Neuronal stem cell (in vitro differentiated cells): ENCODE measurements around the gene CDH23.

ENCODE experiments used
- DNase-seq: peaks from one replicate; pipeline ENCODE4 v3.0.0-alpha.2; 2013; ENCODE audit warnings: low spot score
- H2AFZ ChIP-seq: one replicate; pipeline ENCODE4 v1.6.1; 2013; ENCODE audit warnings: mild to moderate bottlenecking, low read length, inconsistent platforms
- H2AK5ac ChIP-seq: 2 replicates; pipeline ENCODE4 v1.6.1; 2013; ENCODE audit warnings: low read depth, mild to moderate bottlenecking, inconsistent platforms, low read length, moderate library complexity, mixed read lengths
- H2BK120ac ChIP-seq: 2 replicates; pipeline ENCODE4 v1.6.1; 2013; ENCODE audit warnings: low read depth, mild to moderate bottlenecking, inconsistent platforms, low read length, moderate library complexity, mixed read lengths
- H2BK12ac ChIP-seq: one replicate; pipeline ENCODE4 v1.6.1; 2013; ENCODE audit warnings: low read length, inconsistent platforms
- H2BK15ac ChIP-seq: 2 replicates; pipeline ENCODE4 v1.6.1; 2013; ENCODE audit warnings: mild to moderate bottlenecking, low read length, inconsistent platforms, mixed read lengths
- H2BK5ac ChIP-seq: one replicate; pipeline ENCODE4 v1.6.1; 2013; ENCODE audit warnings: inconsistent platforms, mild to moderate bottlenecking, low read length, moderate library complexity
- H3K14ac ChIP-seq: one replicate; pipeline ENCODE4 v1.6.1; 2013; ENCODE audit warnings: low read length, inconsistent platforms
- H3K18ac ChIP-seq: 2 replicates; pipeline ENCODE4 v1.6.1; 2013; ENCODE audit warnings: low read length, inconsistent platforms
- H3K23ac ChIP-seq: 2 replicates; pipeline ENCODE4 v1.6.1; 2013; ENCODE audit warnings: low read depth, mild to moderate bottlenecking, mixed read lengths, low read length, inconsistent platforms; ENCODE audit not compliant: poor library complexity
- H3K27ac ChIP-seq: replicated peaks from 3 replicates; pipeline ENCODE4 v1.5.1; 2013; ENCODE audit warnings: low read length, inconsistent platforms
- H3K27me3 ChIP-seq, 3 experiments: 2 replicates each; pipeline ENCODE4 v1.6.1; 2013; ENCODE audit warnings: low read length in 3 of 3, mild to moderate bottlenecking in 2 of 3, inconsistent platforms in 1 of 3, low read depth in 1 of 3, mixed read lengths in 1 of 3, moderate library complexity in 1 of 3; ENCODE audit not compliant: control insufficient read depth in 3 of 3, insufficient read depth in 3 of 3
- H3K36me3 ChIP-seq, 2 donors: replicated peaks in 1 of 2; 2 replicates each; pipeline ENCODE4 v1.6.1; 2013; ENCODE audit warnings: low read length in 2 of 2; ENCODE audit not compliant: control insufficient read depth in 2 of 2, insufficient read depth in 2 of 2
- H3K4ac ChIP-seq: 2 replicates; pipeline ENCODE4 v1.6.1; 2013; ENCODE audit warnings: inconsistent platforms, mild to moderate bottlenecking, low read length, moderate library complexity
- H3K4me1 ChIP-seq, 2 donors: 1 replicate in 1 of 2; 2 replicates in 1 of 2; pipeline ENCODE4 v1.6.1; 2013; ENCODE audit warnings: low read length in 2 of 2, low read depth in 1 of 2; ENCODE audit not compliant: control insufficient read depth in 2 of 2, insufficient read depth in 1 of 2
- H3K4me2 ChIP-seq: one replicate; pipeline ENCODE4 v1.6.1; 2013; ENCODE audit warnings: mild to moderate bottlenecking, low read length, inconsistent platforms; ENCODE audit not compliant: insufficient read depth, poor library complexity, severe bottlenecking
- H3K4me3 ChIP-seq, 2 donors: 2 replicates each; pipeline ENCODE4 v1.5.1; 2013; ENCODE audit warnings: low read length in 2 of 2, mild to moderate bottlenecking in 2 of 2, inconsistent platforms in 1 of 2, moderate library complexity in 1 of 2
- H3K79me1 ChIP-seq: one replicate; pipeline ENCODE4 v1.6.1; 2013; ENCODE audit warnings: low read depth, mild to moderate bottlenecking, inconsistent platforms, low read length, moderate library complexity
- H3K9ac ChIP-seq: one replicate; pipeline ENCODE4 v1.6.1; 2013; ENCODE audit warnings: mild to moderate bottlenecking, low read depth, low read length, inconsistent platforms; ENCODE audit not compliant: poor library complexity
- H3K9me3 ChIP-seq, 2 donors: replicated peaks in 1 of 2; 2 replicates each; pipeline versions ENCODE3 to v1.6.1; 2013; ENCODE audit warnings: low read length in 2 of 2, mild to moderate bottlenecking in 2 of 2, inconsistent platforms in 1 of 2, low read depth in 1 of 2, mixed read lengths in 1 of 2, moderate library complexity in 1 of 2; ENCODE audit not compliant: control insufficient read depth in 2 of 2, insufficient read depth in 1 of 2
- H4K8ac ChIP-seq: one replicate; pipeline ENCODE4 v1.6.1; 2013; ENCODE audit warnings: low read depth, mild to moderate bottlenecking, inconsistent platforms, low read length, moderate library complexity
- H4K91ac ChIP-seq: one replicate; pipeline ENCODE4 v1.6.1; 2013; ENCODE audit warnings: low read length, low read depth, mild to moderate bottlenecking, inconsistent platforms; ENCODE audit not compliant: poor library complexity
- WGBS, 2 donors: extraction: QIAGEN DNeasy Blood & Tissue Kit; methylation state at CpG; one replicate each; pipeline ENCODE4 v1.1.7; 2013; ENCODE audit warnings: missing lambda C conversion rate in 2 of 2, mixed read lengths in 1 of 2; ENCODE audit not compliant: insufficient read length in 2 of 2, insufficient replicate concordance in 1 of 2; ENCODE audit errors: extremely low coverage in 2 of 2; 5-methylcytosine and 5-hydroxymethylcytosine counted together

Gene CDH23

DNA sequence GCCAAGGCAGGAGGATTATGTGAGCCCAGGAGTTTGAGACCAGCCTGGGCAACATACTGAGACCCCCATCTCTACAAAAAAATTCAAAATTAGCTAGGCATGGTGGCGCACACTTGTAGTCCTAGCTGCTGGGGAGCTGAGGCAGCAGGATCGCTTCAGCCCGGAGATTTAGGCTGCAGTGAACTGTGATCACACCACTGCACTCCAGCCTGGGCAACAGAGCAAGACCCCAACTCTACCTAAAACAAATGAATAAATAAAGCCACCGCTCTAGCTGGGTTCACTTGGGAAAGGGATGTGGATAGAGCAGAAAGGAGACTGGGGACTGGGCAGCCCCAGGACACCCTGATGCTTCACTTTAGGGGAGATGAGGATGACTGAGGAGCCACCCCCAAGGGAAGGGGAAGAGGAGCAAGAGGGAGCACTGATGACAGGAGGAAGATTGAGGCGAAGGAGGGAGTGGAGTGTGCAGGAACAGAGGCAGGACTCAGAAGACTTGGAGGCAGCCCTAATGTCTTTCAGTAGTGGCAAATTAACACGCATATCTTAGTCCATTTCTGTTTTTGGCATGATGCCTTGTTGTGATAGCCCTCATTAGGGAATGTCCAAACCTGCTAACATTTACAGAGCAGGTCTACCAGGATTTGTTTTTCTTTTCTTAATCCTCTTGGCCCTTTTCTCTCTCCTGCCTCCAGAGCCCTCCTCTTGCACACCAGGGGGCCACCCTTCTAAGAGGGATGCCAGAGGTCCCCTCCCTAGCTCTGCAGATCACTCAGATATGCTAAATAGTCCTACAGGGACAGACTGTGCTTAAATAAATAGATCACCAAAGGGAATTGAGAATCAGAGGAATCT, 234.5 kb downstream of the CDH23 start:
- Histone ChIP-seq H3K4ac (no peak overlapping the region), H3K23ac (no peak overlapping the region), H3K4me1 (peaks cover 0 to 48% of the 10 kb centered on the region in 2 donors), H3K18ac (peak overlapping the region; percentile 83), H2BK15ac (peak overlapping the region; percentile 62), H3K27ac (peak overlapping the region; percentile 72), H3K36me3 (no peaks in the 10 kb centered on the region), H3K4me3 (no peak overlapping the region), H3K14ac (no peak overlapping the region), H2BK120ac (no peak overlapping the region), H2AK5ac (peak overlapping the region; percentile 26), H3K4me2 (no peak overlapping the region), H2AFZ (no peak overlapping the region), H4K91ac (no peak overlapping the region), H3K79me1 (no peaks in the 10 kb centered on the region), H3K27me3 (peaks cover 0 to 14% (median 0%) of the 10 kb centered on the region in 3 experiments), H4K8ac (no peak overlapping the region), H2BK12ac (no peak overlapping the region), H3K9ac (no peak overlapping the region), H3K9me3 (no peaks in the 10 kb centered on the region), H2BK5ac (no peak overlapping the region)
- no peak for DNase-seq
- whole genome bisulfite sequencing, 2 donors, result no CpG with 5 or more reads among the region's 6 CpGs

DNA sequence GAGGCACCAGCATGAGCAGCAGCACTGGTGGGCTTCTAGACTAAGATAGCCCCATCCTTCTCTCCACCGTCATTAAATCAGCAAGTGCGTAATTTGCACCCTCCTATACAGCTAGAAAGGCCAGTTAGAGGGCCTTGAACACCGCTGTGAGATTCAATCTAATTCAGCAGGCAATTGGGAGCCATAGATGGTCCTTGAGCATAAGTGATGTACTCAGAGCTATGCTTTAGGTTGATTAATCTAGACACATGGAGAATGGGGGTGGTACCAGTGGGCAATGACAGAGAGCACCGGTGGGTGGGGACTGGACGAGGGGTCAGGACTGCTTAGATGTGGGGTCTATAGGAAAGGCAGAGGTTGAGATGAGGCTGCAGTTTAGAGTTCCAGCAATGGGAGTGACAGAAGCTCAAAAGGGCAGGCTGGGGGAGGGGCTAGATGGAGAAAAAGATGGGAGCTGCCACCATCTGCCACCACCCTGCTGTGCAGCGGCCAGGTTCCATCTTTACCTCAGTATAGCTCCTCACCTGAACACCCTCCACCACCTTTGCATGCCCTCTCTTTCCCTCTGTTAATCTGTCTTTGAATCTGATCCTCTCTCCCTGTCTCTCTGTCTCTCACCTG, 235.6 kb downstream of the CDH23 start:
- Histone ChIP-seq H2BK12ac (no peak overlapping the region), H3K18ac (no peak overlapping the region), H3K36me3 (no peaks in the 10 kb centered on the region), H3K9me3 (no peaks in the 10 kb centered on the region), H3K27me3 (peaks cover 0 to 5% (median 0%) of the 10 kb centered on the region in 3 experiments), H3K79me1 (no peaks in the 10 kb centered on the region), H3K4me1 (peaks cover 0 to 48% of the 10 kb centered on the region in 2 donors), H3K14ac (no peak overlapping the region), H2AK5ac (no peak overlapping the region), H3K9ac (no peak overlapping the region), H3K23ac (no peak overlapping the region), H3K4me3 (no peak overlapping the region), H4K8ac (no peak overlapping the region), H3K4me2 (no peak overlapping the region), H2BK120ac (no peak overlapping the region), H3K4ac (no peak overlapping the region), H4K91ac (no peak overlapping the region), H2BK5ac (no peak overlapping the region), H2AFZ (no peak overlapping the region), H3K27ac (no peak overlapping the region), H2BK15ac (peak overlapping the region; percentile 8)
- no peak for DNase-seq
- no CpG with 5 or more reads among the region's 6 CpGs for WGBS, 2 donors

DNA sequence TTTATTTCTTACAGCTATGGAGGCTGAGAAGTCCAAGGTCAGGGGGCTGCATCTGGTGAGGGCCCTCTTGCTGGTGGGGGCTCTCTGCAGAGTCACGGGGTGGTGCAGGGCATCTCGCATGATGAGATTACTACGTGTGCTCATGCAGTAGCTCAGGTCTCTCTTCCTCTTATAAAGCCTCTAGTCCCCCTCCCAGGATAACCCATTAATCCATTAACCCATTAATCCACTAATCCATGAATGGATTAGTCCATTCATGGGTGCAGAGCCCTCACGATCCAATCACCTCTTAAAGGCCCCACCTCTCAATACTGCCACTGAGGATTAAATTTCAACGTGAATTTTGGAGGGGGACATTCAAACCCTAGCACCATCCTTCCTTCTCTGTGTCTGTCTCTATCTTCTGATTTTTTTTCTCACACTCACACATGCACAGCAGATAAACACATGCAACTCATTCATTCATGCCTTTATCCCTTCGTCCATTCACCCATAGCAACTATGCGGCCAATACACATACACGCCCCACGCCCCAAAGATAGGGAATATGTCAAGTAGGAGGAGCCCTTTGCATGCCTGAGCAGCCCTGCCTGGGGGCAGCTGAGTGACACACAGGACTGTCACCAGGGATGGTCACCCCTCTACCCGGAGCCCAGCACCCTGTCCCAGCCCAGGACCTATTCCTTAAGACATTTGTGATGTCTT, 236.3 kb downstream of the CDH23 start:
- no peak overlapping the region for H3K9ac ChIP-seq
- no CpG with 5 or more reads among the region's 10 CpGs for WGBS, 2 donors

DNA sequence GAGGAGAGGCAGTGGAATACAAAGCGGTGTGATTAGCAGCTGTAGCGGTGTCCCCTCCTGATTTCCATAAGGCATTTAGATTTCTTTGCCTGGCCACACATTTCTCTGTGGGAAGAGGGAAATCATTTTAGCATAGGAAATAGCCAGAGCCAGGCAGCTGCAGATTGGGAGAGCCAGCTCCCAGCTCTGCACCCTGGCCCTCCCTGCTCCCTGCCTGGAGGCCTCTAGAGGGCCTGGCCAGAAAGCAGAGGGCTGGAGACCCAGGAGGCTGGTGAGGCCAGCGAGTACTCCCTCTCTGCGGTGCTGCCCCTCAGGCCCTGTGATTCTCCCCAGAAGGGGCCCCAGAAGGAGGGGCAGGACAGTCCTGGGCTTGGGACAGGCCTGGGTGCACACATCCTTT, 237.2 kb downstream of the CDH23 start:
- H3K4me3 ChIP-seq, result no peak overlapping the region
- DNase-seq, result no peak
- H3K79me1 ChIP-seq, result no peaks in the 10 kb centered on the region
- no peak overlapping the region for H3K4ac ChIP-seq
- H3K4me2 ChIP-seq, result no peak overlapping the region
- no CpG with 5 or more reads among the region's 4 CpGs for WGBS, 2 donors
- no peak overlapping the region for H2BK12ac ChIP-seq
- no peak overlapping the region for H2AFZ ChIP-seq
- no peak overlapping the region for H2BK15ac ChIP-seq
- peaks cover 0 to 49% of the 10 kb centered on the region in 2 donors for H3K4me1 ChIP-seq
- H3K36me3 ChIP-seq, result no peaks in the 10 kb centered on the region
- H3K23ac ChIP-seq, result no peak overlapping the region
- no peak overlapping the region for H3K9ac ChIP-seq
- no peak overlapping the region for H3K27ac ChIP-seq
- no peak overlapping the region for H4K8ac ChIP-seq
- H4K91ac ChIP-seq, result no peak overlapping the region
- H2BK120ac ChIP-seq, result no peak overlapping the region
- H3K14ac ChIP-seq, result no peak overlapping the region
- no peak overlapping the region for H3K18ac ChIP-seq
- H2BK5ac ChIP-seq, result no peak overlapping the region
- H3K27me3 ChIP-seq, result peaks cover 0 to 9% (median 0%) of the 10 kb centered on the region in 3 experiments
- no peak overlapping the region for H2AK5ac ChIP-seq
- no peaks in the 10 kb centered on the region for H3K9me3 ChIP-seq

More for the DNA sequence above, 236.3 kb downstream of the CDH23 start:
- Histone ChIP-seq H4K91ac (no peak overlapping the region), H3K14ac (no peak overlapping the region), H3K27me3 (peaks cover 0 to 2% (median 0%) of the 10 kb centered on the region in 3 experiments), H2BK12ac (no peak overlapping the region), H2AFZ (no peak overlapping the region), H4K8ac (no peak overlapping the region), H3K4me2 (no peak overlapping the region), H2BK15ac (peak overlapping the region; percentile 12), H3K4me1 (peaks cover 0 to 47% of the 10 kb centered on the region in 2 donors), H3K4me3 (no peak overlapping the region), H3K79me1 (no peaks in the 10 kb centered on the region), H2BK120ac (no peak overlapping the region), H3K27ac (no peak overlapping the region), H2AK5ac (peak overlapping the region; percentile 49), H2BK5ac (no peak overlapping the region), H3K18ac (no peak overlapping the region), H3K36me3 (no peaks in the 10 kb centered on the region), H3K4ac (no peak overlapping the region), H3K23ac (no peak overlapping the region), H3K9me3 (no peaks in the 10 kb centered on the region)
- no peak for DNase-seq
